HepG2 (cell line): ENCODE data around the gene UCMA. TPM values are rescaled to one million over a fixed set of nuclear protein-coding genes. Genes with fewer than 3 reads are reported as not detected.

Source experiments
- ATF4 ChIP-seq, 2 experiments: fragments of 450-650 bp in 1 of 2; sonication (generic) in 1 of 2; formaldehyde crosslinking; IDR thresholded peaks; 2 replicates each; pipeline versions ENCODE4 v1.5.0 to v1.8.0; 2020 to 2022; ENCODE audit warnings: mild to moderate bottlenecking in 1 of 2, missing genetic modification reagents in 1 of 2
- ATF5 ChIP-seq: sonication (generic); formaldehyde crosslinking; IDR thresholded peaks from 2 replicates; pipeline ENCODE4 v1.4.0; 2020; ENCODE audit warnings: mild to moderate bottlenecking, low read depth, missing genetic modification reagents
- DDIT3 ChIP-seq: sonication (generic); formaldehyde crosslinking; IDR thresholded peaks from 2 replicates; pipeline ENCODE4 v1.4.0; 2020; ENCODE audit warnings: mild to moderate bottlenecking, missing genetic modification reagents
- FOXC1 ChIP-seq: sonication (generic); formaldehyde crosslinking; IDR thresholded peaks from 2 replicates; pipeline ENCODE4 v1.8.0; 2022; ENCODE audit warnings: mild to moderate bottlenecking, missing genetic modification reagents, borderline replicate concordance
- HOMEZ ChIP-seq: IDR thresholded peaks from 2 replicates; pipeline ENCODE4 v1.6.1; 2016; ENCODE audit warnings: low read depth
- MED8 ChIP-seq: sonication (generic); formaldehyde crosslinking; IDR thresholded peaks from 2 replicates; pipeline ENCODE4 v1.8.1; 2023; ENCODE audit warnings: mild to moderate bottlenecking, missing genetic modification reagents; ENCODE audit not compliant: insufficient replicate concordance
- NR2C2 ChIP-seq: sonication (generic); formaldehyde crosslinking; IDR thresholded peaks from 2 replicates; pipeline ENCODE4 v1.4.0; 2020; ENCODE audit warnings: missing genetic modification reagents, mild to moderate bottlenecking, moderate library complexity, borderline replicate concordance
- SALL1 ChIP-seq: sonication (generic); formaldehyde crosslinking; IDR thresholded peaks from 2 replicates; pipeline ENCODE4 v1.8.0; 2022; ENCODE audit warnings: mild to moderate bottlenecking, missing genetic modification reagents
- TFE3 ChIP-seq: IDR thresholded peaks from 2 replicates; pipeline ENCODE4 v1.6.1; 2016
- ZNF34 ChIP-seq: sonication (generic); formaldehyde crosslinking; IDR thresholded peaks from 2 replicates; pipeline ENCODE4 v1.4.0; 2020; ENCODE audit warnings: mild to moderate bottlenecking, missing genetic modification reagents, borderline replicate concordance
- ZNF501 ChIP-seq: sonication (generic); formaldehyde crosslinking; IDR thresholded peaks from 2 replicates; pipeline ENCODE4 v1.5.1; 2020; ENCODE audit warnings: mild to moderate bottlenecking, moderate library complexity, missing genetic modification reagents
- ZNF567 ChIP-seq: sonication (generic); formaldehyde crosslinking; IDR thresholded peaks from 2 replicates; pipeline ENCODE4 v1.8.1; 2023; ENCODE audit warnings: mild to moderate bottlenecking, missing genetic modification reagents, borderline replicate concordance
- polyA plus RNA-seq, 8 experiments: library from polyadenylated mRNA; depleted of rRNA in 3 of 8; stranded (reverse) in 7 of 8; unstranded in 1 of 8; fragments of >200 nt; fragmentation: Illumina TruSeq in 4 of 8; extraction: Trizol in 4 of 8; gene quantifications; 2 replicates each; pipeline versions ENCODE4 v1.2.1 to v1.2.3, GENCODE V29; 2011 to 2016; ENCODE audit warnings: low read depth in 4 of 8, missing spikeins in 1 of 8, mixed read lengths in 1 of 8; ENCODE audit not compliant: insufficient read depth in 1 of 8
- total RNA-seq, 5 experiments: library from RNA; depleted of rRNA; stranded (reverse); fragments of >200 nt; fragmentation: Illumina TruSeq; extraction: Trizol; gene quantifications; 2 replicates each; pipeline ENCODE4 v1.2.3, GENCODE V29; 2016; ENCODE audit warnings: low read depth in 1 of 5
- TF ChIP-seq, protein P1 (sequence below), 2 experiments: sonication (generic) in 1 of 2; formaldehyde crosslinking in 1 of 2; IDR thresholded peaks; 2 replicates each; pipeline versions ENCODE4 v1.4.0 to v1.6.1; 2018 to 2020; ENCODE audit warnings: missing genetic modification reagents in 2 of 2, borderline replicate concordance in 1 of 2, low read depth in 1 of 2, mild to moderate bottlenecking in 1 of 2, missing biosample characterization in 1 of 2
- TF ChIP-seq, protein P2 (sequence below): sonication (generic); formaldehyde crosslinking; IDR thresholded peaks from 2 replicates; pipeline ENCODE4 v1.5.0; 2020; ENCODE audit warnings: missing genetic modification reagents
- TF ChIP-seq, protein P3 (sequence below): sonication (generic); formaldehyde crosslinking; IDR thresholded peaks from 2 replicates; pipeline ENCODE4 v1.5.0; 2020; ENCODE audit warnings: mild to moderate bottlenecking, missing genetic modification reagents, borderline replicate concordance

UCMA gene
- total and polyA plus RNA-seq, 2 of the 13 experiments (the other 11 are each of a cell fraction or from before 2014, with no cell fraction given) = not detected

DNA sequence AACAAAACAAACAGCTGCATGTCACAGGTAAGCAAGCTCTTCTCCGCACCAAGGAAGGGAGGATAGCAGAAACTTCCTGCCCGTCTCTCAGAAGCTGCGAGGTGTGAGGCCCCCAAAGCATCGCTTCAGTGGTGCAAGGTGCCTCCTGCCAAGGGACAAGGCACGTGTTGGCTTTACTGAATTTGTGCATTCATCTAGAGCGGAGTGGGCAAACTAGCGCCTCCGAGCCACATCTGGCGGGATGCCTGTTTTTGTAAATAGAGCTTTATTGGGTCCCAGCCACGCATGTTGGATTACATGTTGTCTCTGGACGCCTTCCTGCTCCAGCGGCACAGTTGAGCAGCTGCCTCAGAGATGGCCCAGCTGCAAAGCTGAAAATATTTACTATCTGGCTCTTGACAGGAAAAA, 38.0 kb upstream of the UCMA start (continued):
- TF ChIP-seq HOMEZ (CRISPR knock-in tag) (no peak), ATF5 (no peak), MED8 (CRISPR knock-in tag) (no peak), TFE3 (no peak), ZNF501 (peak; percentile 42; the same call in 1 of the 2 replicates), SALL1 (peak; percentile 18), DDIT3 (CRISPR knock-in tag) (no peak), ATF4 (CRISPR knock-in tag; IDR thresholded peaks at IDR 0.05) (no peak), FOXC1 (peak; percentile 58; the same call in 1 of the 2 replicates), NR2C2 (peak; percentile 4; the same call in 1 of the 2 replicates), ZNF567 (no peak), ZNF34 (no peak)
- TF ChIP-seq, protein P1, sequence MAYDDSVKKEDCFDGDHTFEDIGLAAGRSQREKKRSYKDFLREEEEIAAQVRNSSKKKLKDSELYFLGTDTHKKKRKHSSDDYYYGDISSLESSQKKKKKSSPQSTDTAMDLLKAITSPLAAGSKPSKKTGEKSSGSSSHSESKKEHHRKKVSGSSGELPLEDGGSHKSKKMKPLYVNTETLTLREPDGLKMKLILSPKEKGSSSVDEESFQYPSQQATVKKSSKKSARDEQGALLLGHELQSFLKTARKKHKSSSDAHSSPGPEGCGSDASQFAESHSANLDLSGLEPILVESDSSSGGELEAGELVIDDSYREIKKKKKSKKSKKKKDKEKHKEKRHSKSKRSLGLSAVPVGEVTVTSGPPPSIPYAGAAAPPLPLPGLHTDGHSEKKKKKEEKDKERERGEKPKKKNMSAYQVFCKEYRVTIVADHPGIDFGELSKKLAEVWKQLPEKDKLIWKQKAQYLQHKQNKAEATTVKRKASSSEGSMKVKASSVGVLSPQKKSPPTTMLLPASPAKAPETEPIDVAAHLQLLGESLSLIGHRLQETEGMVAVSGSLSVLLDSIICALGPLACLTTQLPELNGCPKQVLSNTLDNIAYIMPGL (CRISPR knock-in tag; IDR thresholded peaks at IDR 0.05; ENCODE audit: borderline replicate concordance in 1 of 2, low read depth in 1 of 2) = peak in 1 of 2 experiments; percentile 64; a peak in 2 of 4 replicates
- TF ChIP-seq, protein P2, sequence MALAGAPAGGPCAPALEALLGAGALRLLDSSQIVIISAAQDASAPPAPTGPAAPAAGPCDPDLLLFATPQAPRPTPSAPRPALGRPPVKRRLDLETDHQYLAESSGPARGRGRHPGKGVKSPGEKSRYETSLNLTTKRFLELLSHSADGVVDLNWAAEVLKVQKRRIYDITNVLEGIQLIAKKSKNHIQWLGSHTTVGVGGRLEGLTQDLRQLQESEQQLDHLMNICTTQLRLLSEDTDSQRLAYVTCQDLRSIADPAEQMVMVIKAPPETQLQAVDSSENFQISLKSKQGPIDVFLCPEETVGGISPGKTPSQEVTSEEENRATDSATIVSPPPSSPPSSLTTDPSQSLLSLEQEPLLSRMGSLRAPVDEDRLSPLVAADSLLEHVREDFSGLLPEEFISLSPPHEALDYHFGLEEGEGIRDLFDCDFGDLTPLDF (CRISPR knock-in tag) = no peak
- TF ChIP-seq, protein P3, sequence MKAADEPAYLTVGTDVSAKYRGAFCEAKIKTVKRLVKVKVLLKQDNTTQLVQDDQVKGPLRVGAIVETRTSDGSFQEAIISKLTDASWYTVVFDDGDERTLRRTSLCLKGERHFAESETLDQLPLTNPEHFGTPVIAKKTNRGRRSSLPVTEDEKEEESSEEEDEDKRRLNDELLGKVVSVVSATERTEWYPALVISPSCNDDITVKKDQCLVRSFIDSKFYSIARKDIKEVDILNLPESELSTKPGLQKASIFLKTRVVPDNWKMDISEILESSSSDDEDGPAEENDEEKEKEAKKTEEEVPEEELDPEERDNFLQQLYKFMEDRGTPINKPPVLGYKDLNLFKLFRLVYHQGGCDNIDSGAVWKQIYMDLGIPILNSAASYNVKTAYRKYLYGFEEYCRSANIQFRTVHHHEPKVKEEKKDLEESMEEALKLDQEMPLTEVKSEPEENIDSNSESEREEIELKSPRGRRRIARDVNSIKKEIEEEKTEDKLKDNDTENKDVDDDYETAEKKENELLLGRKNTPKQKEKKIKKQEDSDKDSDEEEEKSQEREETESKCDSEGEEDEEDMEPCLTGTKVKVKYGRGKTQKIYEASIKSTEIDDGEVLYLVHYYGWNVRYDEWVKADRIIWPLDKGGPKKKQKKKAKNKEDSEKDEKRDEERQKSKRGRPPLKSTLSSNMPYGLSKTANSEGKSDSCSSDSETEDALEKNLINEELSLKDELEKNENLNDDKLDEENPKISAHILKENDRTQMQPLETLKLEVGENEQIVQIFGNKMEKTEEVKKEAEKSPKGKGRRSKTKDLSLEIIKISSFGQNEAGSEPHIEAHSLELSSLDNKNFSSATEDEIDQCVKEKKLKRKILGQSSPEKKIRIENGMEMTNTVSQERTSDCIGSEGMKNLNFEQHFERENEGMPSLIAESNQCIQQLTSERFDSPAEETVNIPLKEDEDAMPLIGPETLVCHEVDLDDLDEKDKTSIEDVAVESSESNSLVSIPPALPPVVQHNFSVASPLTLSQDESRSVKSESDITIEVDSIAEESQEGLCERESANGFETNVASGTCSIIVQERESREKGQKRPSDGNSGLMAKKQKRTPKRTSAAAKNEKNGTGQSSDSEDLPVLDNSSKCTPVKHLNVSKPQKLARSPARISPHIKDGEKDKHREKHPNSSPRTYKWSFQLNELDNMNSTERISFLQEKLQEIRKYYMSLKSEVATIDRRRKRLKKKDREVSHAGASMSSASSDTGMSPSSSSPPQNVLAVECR (CRISPR knock-in tag) = peak; percentile 57; the same call in 1 of the 2 replicates
